OCI-LY3 (cell line): ENCODE measurements around the gene GNG2.

Experiments used
- H2AFZ ChIP-seq: fragments of 200-600, 300-600 bp; shearing (Covaris generic); 2 replicates; pipeline ENCODE4 v1.6.0; 2014; ENCODE audit warnings: antibody characterized with exemption, low read depth, low read length
- H3K27ac ChIP-seq: fragments of 200-600, 300-600 bp; sonication (generic); 2 replicates; pipeline ENCODE4 v1.5.1; 2014; ENCODE audit warnings: mild to moderate bottlenecking, low read length, moderate library complexity, mixed read lengths
- H3K27me3 ChIP-seq: fragments of 200-600, 300-600 bp; sonication (generic); 2 replicates; pipeline ENCODE4 v1.6.1; 2014; ENCODE audit warnings: low read depth, low read length, mixed read lengths
- H3K36me3 ChIP-seq: fragments of 200-600, 300-600 bp; sonication (generic); replicated peaks from 2 replicates; pipeline ENCODE3; 2014; ENCODE audit warnings: low read depth, low read length, mixed read lengths
- H3K4me1 ChIP-seq: fragments of 300-600, 200-600 bp; sonication (generic); 2 replicates; pipeline ENCODE4 v1.6.1; 2014; ENCODE audit warnings: low read length, mixed read lengths
- H3K4me2 ChIP-seq: fragments of 200-600, 300-600 bp; sonication (generic); 2 replicates; pipeline ENCODE4 v1.6.1; 2014; ENCODE audit warnings: low read length, mixed read lengths
- H3K4me3 ChIP-seq: fragments of 300-600, 200-600 bp; sonication (generic); 2 replicates; pipeline ENCODE4 v1.5.1; 2014; ENCODE audit warnings: antibody characterized with exemption, mild to moderate bottlenecking, low read length, moderate library complexity
- H3K79me2 ChIP-seq: fragments of 300-600, 200-600 bp; shearing (Covaris generic); 2 replicates; pipeline ENCODE4 v1.6.1; 2014; ENCODE audit warnings: mild to moderate bottlenecking, low read length, mixed read lengths
- H3K9ac ChIP-seq: fragments of 300-600, 200-600 bp; shearing (Covaris generic); 2 replicates; pipeline ENCODE4 v1.6.0; 2014; ENCODE audit warnings: mild to moderate bottlenecking, low read length, moderate library complexity
- H3K9me3 ChIP-seq: fragments of 200-600, 300-600 bp; shearing (Covaris generic); 2 replicates; pipeline ENCODE4 v1.6.1; 2014; ENCODE audit warnings: low read length, mixed read lengths; ENCODE audit not compliant: insufficient read depth
- H4K20me1 ChIP-seq: fragments of 200-600, 300-600 bp; sonication (generic); 2 replicates; pipeline ENCODE4 v1.6.1; 2016; ENCODE audit warnings: low read length, mixed read lengths; ENCODE audit not compliant: insufficient read depth
- EZH2phosphoT487 ChIP-seq: fragments of 200-600 bp; shearing (Covaris generic); IDR thresholded peaks from 2 replicates; pipeline ENCODE4 v1.6.1; 2018; ENCODE audit warnings: antibody characterized with exemption, mixed run types, low read depth
- TF ChIP-seq, protein P1 (sequence below): fragments of 200-600, 300-600 bp; sonication (generic); IDR thresholded peaks from 2 replicates; pipeline ENCODE4 v1.5.1; 2014; ENCODE audit warnings: antibody characterized with exemption, low read length, low read depth

GNG2 gene

DNA sequence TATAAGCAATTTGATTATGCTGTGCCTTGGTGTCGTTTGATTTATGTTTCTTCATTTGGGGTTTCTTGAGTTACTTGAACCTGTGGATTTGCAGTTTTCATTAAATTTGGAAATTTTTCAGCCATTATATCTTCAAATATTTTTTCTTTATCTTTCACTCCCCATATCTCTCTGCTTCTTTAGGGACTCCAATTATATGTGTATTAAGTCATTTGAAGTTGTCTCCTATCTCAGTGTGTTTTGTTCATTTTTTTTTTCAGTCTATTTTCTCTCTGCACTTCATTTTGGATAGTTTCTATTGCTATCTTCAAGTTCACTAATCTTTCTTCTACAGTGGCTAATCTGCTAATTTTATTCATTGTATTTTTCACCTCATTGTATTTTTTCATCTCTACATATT lies 99.5 kb downstream of the GNG2 start:
- peaks cover 3% of the 10 kb centered on the region for H3K4me1 ChIP-seq
- H3K4me3 ChIP-seq, result no peak overlapping the region
- H3K79me2 ChIP-seq, result no peaks in the 10 kb centered on the region
- H4K20me1 ChIP-seq, result no peaks in the 10 kb centered on the region
- no peak for TF ChIP-seq EZH2phosphoT487
- TF ChIP-seq, protein P1, sequence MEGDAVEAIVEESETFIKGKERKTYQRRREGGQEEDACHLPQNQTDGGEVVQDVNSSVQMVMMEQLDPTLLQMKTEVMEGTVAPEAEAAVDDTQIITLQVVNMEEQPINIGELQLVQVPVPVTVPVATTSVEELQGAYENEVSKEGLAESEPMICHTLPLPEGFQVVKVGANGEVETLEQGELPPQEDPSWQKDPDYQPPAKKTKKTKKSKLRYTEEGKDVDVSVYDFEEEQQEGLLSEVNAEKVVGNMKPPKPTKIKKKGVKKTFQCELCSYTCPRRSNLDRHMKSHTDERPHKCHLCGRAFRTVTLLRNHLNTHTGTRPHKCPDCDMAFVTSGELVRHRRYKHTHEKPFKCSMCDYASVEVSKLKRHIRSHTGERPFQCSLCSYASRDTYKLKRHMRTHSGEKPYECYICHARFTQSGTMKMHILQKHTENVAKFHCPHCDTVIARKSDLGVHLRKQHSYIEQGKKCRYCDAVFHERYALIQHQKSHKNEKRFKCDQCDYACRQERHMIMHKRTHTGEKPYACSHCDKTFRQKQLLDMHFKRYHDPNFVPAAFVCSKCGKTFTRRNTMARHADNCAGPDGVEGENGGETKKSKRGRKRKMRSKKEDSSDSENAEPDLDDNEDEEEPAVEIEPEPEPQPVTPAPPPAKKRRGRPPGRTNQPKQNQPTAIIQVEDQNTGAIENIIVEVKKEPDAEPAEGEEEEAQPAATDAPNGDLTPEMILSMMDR, result no peak
- H3K9me3 ChIP-seq, result no peaks in the 10 kb centered on the region
- no peak overlapping the region for H3K9ac ChIP-seq
- no peak overlapping the region for H2AFZ ChIP-seq
- peaks cover 20% of the 10 kb centered on the region for H3K36me3 ChIP-seq
- H3K27ac ChIP-seq, result no peak overlapping the region
- no peaks in the 10 kb centered on the region for H3K27me3 ChIP-seq
- no peak overlapping the region for H3K4me2 ChIP-seq

DNA sequence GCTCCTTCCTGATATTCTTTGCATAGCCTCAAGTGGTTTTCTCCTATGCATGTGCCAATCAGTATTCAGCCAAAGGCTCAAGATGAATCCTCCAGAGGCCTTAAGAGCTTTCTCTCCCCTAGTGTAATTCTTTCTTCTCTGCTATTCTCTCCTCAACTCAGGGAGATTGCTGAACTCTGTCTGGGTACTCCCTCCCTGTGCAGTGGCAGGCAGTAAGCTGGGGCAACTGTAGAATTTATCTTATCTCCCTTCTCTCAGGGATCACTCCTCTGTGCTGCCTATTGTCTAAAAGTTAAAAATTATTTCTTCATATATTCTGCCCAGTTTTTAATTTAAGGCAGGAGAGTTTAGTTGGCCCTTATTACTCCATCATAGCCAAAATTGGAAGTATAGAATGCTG lies 100.5 kb downstream of the GNG2 start:
- TF ChIP-seq, protein P1, result no peak
- TF ChIP-seq EZH2phosphoT487, result no peak
- H3K4me1 ChIP-seq, result peaks cover 8% of the 10 kb centered on the region

DNA sequence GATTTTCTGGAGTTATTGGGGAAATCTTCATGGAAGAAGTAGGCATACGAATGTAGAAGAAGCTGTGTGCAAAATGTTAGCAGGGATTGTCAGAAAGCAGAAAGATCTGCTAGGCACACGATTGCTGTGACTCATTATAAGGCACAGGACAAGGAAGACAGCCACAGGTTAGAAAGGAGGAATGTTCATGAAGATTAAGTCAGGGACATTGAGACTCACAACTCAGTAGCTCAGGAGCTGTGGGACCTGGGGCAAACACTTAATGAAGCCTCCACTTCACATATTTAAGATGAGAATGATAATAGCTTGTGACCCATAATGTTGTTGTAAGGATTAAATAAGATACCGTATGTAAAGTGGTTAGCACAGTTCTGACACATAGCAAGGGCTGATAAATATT lies 102.3 kb downstream of the GNG2 start:
- Histone ChIP-seq H4K20me1 (no peaks in the 10 kb centered on the region), H3K27me3 (no peaks in the 10 kb centered on the region), H3K36me3 (peaks cover 17% of the 10 kb centered on the region), H3K4me1 (peaks cover 8% of the 10 kb centered on the region), H3K4me2 (no peak overlapping the region), H3K27ac (no peak overlapping the region), H3K4me3 (no peak overlapping the region), H3K9me3 (no peaks in the 10 kb centered on the region), H3K79me2 (no peaks in the 10 kb centered on the region), H2AFZ (no peak overlapping the region), H3K9ac (no peak overlapping the region)
- TF ChIP-seq EZH2phosphoT487, result no peak
- TF ChIP-seq, protein P1, result no peak

More for the DNA sequence above, 100.5 kb downstream of the GNG2 start:
- no peaks in the 10 kb centered on the region for H4K20me1 ChIP-seq
- no peaks in the 10 kb centered on the region for H3K79me2 ChIP-seq
- H3K4me3 ChIP-seq, result no peak overlapping the region
- H3K4me2 ChIP-seq, result no peak overlapping the region
- no peak overlapping the region for H3K27ac ChIP-seq
- no peaks in the 10 kb centered on the region for H3K27me3 ChIP-seq
- H3K9me3 ChIP-seq, result no peaks in the 10 kb centered on the region
- no peak overlapping the region for H3K9ac ChIP-seq
- H3K36me3 ChIP-seq, result peaks cover 17% of the 10 kb centered on the region
- no peak overlapping the region for H2AFZ ChIP-seq

DNA sequence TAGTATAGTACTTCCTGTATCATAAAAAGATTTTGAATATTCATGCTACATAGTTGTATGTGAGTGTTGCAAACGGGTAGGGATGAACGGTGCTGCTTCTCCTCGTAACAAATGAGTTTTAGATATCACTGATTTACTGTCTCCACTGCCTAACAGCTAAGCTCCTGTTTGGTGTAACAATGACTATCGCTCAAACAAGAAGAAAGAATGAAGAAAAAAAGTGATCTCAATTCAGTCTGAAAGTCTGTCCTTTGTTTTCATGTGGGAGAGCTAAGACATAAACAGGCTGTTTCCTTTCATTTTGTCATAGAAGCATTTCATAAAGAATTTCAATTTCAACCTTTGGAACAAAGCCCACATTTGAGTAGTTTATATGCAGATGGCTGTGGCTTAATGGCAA lies 102.9 kb downstream of the GNG2 start:
- Histone ChIP-seq H3K27me3 (no peaks in the 10 kb centered on the region), H3K36me3 (peaks cover 17% of the 10 kb centered on the region), H3K9me3 (no peaks in the 10 kb centered on the region), H3K27ac (no peak overlapping the region), H3K4me3 (no peak overlapping the region), H3K9ac (no peak overlapping the region), H3K4me1 (peaks cover 8% of the 10 kb centered on the region), H3K4me2 (no peak overlapping the region), H3K79me2 (no peaks in the 10 kb centered on the region), H4K20me1 (no peaks in the 10 kb centered on the region), H2AFZ (no peak overlapping the region)
- TF ChIP-seq, protein P1, result no peak
- no peak for TF ChIP-seq EZH2phosphoT487
